Fibroblast of pulmonary artery (primary cell): ENCODE measurements around the gene GADL1.

Experiments
- DNase-seq: peaks from one replicate; pipeline ENCODE4 v3.0.0-alpha.2; 2010; ENCODE audit warnings: low read depth
- H3K4me3 ChIP-seq: replicated peaks from 2 replicates; pipeline ENCODE4 v1.5.1; 2011; ENCODE audit warnings: low read depth, mild to moderate bottlenecking, control low read depth, low read length, moderate library complexity
- TF ChIP-seq, protein P1 (sequence below): IDR thresholded peaks from 2 replicates; pipeline ENCODE4 v1.5.1; 2011; ENCODE audit warnings: mild to moderate bottlenecking, control low read depth, low read length, inconsistent platforms; ENCODE audit errors: missing control alignments

Gene GADL1, protein sequence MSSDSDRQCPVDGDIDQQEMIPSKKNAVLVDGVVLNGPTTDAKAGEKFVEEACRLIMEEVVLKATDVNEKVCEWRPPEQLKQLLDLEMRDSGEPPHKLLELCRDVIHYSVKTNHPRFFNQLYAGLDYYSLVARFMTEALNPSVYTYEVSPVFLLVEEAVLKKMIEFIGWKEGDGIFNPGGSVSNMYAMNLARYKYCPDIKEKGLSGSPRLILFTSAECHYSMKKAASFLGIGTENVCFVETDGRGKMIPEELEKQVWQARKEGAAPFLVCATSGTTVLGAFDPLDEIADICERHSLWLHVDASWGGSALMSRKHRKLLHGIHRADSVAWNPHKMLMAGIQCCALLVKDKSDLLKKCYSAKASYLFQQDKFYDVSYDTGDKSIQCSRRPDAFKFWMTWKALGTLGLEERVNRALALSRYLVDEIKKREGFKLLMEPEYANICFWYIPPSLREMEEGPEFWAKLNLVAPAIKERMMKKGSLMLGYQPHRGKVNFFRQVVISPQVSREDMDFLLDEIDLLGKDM

DNA sequence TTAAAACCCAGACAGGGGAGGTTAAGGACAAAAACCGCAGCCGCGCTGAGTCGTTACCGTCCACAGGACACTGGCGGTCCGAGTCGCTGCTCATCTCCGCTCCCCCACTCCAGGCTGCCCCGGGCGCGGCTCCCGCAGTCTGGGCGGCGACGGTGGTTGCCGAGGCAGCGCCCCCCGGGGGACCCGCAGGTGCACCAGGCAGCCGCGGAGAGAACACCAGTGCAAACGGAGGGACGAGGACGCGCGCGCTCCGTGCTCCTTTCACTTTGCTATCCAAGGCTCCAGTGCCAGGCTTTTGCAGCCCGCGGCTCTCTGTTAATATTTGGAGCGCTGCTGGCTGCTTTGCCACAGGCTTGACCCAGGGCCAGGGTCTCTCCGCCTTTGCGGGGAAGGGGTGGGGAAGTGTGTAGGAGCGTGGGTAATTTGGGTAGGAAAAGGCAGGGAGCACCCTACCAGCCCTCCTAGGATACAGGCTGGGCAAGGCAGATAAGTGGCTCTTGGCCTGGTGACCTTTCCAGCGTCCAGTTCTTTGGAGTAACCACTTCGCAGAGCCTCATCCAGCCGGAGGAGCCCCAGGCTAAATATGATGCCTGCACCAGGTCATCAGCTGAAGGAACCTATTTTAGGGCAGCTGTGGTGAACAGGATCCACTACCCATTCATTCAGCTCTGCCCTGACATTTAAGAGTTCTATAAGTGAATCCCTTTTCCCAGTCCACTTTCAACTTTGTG, at the start of gene GADL1:
Gene GADL1 (minus strand): TSS at position 141 of the 731 bp plus-strand sequence. CDS start 47 bp downstream, at position 94.
- peak; percentile 11 for DNase-seq
- H3K4me3 ChIP-seq: peak within 1 kb of the TSS; percentile 49
- TF ChIP-seq, protein P1, sequence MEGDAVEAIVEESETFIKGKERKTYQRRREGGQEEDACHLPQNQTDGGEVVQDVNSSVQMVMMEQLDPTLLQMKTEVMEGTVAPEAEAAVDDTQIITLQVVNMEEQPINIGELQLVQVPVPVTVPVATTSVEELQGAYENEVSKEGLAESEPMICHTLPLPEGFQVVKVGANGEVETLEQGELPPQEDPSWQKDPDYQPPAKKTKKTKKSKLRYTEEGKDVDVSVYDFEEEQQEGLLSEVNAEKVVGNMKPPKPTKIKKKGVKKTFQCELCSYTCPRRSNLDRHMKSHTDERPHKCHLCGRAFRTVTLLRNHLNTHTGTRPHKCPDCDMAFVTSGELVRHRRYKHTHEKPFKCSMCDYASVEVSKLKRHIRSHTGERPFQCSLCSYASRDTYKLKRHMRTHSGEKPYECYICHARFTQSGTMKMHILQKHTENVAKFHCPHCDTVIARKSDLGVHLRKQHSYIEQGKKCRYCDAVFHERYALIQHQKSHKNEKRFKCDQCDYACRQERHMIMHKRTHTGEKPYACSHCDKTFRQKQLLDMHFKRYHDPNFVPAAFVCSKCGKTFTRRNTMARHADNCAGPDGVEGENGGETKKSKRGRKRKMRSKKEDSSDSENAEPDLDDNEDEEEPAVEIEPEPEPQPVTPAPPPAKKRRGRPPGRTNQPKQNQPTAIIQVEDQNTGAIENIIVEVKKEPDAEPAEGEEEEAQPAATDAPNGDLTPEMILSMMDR: no peak

DNA sequence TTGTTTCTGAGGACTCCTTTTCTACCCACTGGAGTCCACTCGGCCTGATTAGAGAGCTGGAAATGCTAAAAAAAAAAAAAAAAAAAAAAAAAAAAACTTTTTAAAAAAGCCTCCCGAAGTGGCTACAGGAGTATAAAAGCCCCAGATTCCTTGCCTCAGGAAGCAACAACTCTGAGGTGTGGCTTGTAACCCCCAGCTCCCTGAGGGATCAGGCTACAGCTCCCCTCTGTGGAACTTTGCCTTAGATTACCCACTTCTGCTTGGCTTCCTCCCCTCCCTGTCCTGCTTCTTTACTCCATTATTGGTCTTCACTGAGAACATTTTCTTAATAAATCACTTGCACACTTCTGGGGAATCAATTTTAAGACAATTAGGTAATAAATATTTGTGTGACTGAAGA, 49.7 kb upstream of the GADL1 start:
- TF ChIP-seq, protein P1: no peak
- DNase-seq: no peak
- no peak overlapping the region for H3K4me3 ChIP-seq

DNA sequence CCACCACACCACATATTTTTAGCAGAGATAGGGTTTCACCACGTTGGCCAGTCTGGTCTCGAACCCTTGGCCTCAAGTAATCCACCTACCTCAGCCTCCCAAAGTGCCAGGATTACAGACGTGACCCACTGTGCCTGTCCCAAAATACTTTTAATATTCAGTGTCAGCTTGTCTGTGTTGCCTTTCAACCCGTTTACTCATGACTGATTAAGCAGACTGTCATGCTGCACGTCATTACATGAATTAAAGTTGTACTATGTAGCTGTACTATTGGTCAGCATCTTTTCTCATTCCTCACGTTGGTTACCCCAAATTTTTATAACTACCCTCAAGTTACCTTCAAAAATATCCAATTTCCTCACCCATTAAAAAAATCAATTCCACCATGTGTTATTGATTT, 48.7 kb upstream of the GADL1 start:
- no peak for DNase-seq
- TF ChIP-seq, protein P1: no peak
- H3K4me3 ChIP-seq: no peak overlapping the region

DNA sequence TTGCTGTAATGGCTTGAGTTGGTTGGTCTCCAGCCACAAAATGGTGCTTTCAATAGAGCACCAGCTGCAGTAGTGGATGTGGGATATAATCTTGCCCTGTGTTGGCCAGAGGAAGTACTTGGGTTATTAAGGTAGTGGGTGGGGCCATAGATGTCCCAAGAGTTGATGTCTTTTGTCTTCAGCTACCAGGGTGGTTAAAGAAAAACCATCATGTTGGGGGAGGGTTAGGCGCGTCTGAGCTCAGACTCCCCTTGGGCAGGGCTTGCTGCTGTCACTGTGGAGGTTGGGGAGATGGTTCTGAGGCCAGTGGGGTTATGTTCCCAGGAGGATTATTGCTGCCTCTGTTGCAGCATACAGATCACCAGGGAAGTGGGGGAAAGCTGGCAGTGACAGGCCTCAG, 46.9 kb upstream of the GADL1 start:
- TF ChIP-seq, protein P1: no peak
- H3K4me3 ChIP-seq: no peak overlapping the region
- DNase-seq: no peak

DNA sequence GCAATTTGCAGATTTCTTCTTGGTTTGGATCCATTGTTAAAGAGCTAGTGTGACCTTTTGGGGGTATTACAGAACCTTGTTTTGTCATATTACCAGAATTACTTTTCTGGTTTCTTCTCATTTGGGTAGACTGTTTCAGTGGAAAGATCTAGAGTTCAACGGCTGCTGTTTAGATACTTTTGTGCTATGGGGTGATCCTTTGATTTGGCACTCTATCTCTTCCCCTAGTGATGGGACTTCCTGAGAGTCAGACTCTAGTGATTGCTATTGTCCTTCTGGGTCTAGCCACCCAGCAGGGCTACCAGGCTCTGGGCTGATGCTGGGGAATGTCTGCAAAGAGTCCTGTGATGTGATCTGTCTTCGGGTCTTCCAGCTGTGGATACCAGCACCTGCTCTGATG, 46.3 kb upstream of the GADL1 start:
- H3K4me3 ChIP-seq: no peak overlapping the region
- TF ChIP-seq, protein P1: no peak
- DNase-seq: no peak

DNA sequence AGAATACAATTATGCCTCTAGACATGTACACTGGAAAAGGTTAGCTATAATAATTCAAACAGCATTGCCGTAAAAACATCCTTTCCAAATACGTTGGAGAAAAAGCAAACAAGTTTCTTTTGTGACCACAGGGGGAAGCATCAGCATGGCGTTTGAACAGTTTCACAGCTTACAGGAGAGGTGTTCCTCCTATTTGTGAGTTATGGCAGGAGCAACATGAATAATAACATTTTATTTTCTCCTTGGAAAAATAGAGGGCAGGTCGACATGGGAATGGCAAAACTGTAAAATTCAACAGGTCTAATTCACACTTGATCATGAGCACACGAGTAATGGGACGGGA, 39.7 kb upstream of the GADL1 start:
- DNase-seq: peak; percentile 81
- H3K4me3 ChIP-seq: no peak overlapping the region
- TF ChIP-seq, protein P1: peak; percentile 68
